Liver (tissue), 3 donors: ENCODE results near the gene IPO5.

Experiments used
- ATF3 ChIP-seq: IDR thresholded peaks from 2 replicates; pipeline ENCODE4 v1.6.1; 2016; ENCODE audit warnings: antibody characterized with exemption
- JUND ChIP-seq, 2 donors: IDR thresholded peaks; 2 replicates each; pipeline ENCODE4 v1.6.1; 2016; ENCODE audit warnings: antibody characterized with exemption in 2 of 2
- TAF1 ChIP-seq: conservative IDR thresholded peaks from 2 replicates; pipeline ENCODE4 v1.6.1; 2016; ENCODE audit warnings: antibody characterized with exemption, mild to moderate bottlenecking
- TF ChIP-seq, protein P1 (sequence below): fragments of 150-350 bp; IDR thresholded peaks from 2 replicates; pipeline ENCODE4 v1.5.1; 2017; ENCODE audit warnings: improper control_type of control experiment, low read depth, low read length; ENCODE audit not compliant: missing input control
- TF ChIP-seq, protein P2 (sequence below): IDR thresholded peaks from 2 replicates; pipeline ENCODE4 v1.6.1; 2016; ENCODE audit warnings: antibody characterized with exemption, mild to moderate bottlenecking
- donor health status: healthy.
- donor health status: healthy.

DNA sequence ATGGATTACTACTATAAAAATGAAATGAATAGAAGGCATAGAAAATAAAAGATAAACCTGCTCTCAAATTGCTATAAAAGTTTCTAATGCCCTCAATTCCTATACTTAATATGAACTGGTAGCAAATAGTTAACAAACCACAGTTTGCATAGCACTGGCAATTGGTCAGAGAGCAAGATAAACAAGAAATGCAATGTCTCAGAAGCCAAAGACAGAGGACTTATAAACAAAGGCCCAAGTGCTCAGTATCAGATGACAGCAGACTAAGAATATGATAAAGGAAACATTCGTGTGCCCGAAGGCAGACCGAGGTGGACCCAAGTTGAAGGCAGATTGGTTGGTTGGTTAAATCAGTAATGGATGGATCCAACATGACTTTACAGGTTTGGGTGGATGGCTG lies 50.6 kb downstream of the IPO5 start:
- TF ChIP-seq, protein P1, sequence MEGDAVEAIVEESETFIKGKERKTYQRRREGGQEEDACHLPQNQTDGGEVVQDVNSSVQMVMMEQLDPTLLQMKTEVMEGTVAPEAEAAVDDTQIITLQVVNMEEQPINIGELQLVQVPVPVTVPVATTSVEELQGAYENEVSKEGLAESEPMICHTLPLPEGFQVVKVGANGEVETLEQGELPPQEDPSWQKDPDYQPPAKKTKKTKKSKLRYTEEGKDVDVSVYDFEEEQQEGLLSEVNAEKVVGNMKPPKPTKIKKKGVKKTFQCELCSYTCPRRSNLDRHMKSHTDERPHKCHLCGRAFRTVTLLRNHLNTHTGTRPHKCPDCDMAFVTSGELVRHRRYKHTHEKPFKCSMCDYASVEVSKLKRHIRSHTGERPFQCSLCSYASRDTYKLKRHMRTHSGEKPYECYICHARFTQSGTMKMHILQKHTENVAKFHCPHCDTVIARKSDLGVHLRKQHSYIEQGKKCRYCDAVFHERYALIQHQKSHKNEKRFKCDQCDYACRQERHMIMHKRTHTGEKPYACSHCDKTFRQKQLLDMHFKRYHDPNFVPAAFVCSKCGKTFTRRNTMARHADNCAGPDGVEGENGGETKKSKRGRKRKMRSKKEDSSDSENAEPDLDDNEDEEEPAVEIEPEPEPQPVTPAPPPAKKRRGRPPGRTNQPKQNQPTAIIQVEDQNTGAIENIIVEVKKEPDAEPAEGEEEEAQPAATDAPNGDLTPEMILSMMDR = no peak
- TF ChIP-seq TAF1 (no peak), ATF3 (no peak), JUND (IDR thresholded peaks at IDR 0.05) (no peak)
- TF ChIP-seq, protein P2, sequence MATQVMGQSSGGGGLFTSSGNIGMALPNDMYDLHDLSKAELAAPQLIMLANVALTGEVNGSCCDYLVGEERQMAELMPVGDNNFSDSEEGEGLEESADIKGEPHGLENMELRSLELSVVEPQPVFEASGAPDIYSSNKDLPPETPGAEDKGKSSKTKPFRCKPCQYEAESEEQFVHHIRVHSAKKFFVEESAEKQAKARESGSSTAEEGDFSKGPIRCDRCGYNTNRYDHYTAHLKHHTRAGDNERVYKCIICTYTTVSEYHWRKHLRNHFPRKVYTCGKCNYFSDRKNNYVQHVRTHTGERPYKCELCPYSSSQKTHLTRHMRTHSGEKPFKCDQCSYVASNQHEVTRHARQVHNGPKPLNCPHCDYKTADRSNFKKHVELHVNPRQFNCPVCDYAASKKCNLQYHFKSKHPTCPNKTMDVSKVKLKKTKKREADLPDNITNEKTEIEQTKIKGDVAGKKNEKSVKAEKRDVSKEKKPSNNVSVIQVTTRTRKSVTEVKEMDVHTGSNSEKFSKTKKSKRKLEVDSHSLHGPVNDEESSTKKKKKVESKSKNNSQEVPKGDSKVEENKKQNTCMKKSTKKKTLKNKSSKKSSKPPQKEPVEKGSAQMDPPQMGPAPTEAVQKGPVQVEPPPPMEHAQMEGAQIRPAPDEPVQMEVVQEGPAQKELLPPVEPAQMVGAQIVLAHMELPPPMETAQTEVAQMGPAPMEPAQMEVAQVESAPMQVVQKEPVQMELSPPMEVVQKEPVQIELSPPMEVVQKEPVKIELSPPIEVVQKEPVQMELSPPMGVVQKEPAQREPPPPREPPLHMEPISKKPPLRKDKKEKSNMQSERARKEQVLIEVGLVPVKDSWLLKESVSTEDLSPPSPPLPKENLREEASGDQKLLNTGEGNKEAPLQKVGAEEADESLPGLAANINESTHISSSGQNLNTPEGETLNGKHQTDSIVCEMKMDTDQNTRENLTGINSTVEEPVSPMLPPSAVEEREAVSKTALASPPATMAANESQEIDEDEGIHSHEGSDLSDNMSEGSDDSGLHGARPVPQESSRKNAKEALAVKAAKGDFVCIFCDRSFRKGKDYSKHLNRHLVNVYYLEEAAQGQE = no peak
